NOMO-1 treated with DMSO at 0.1 percent for 48 hours (cell line): ENCODE measurements around the gene PAEP.

ENCODE experiments used
- DNase-seq: peaks from one replicate; lab custom pipeline; 2025; ENCODE audit not compliant: unreplicated experiment; lab: John Stamatoyannopoulos, UW

The PAEP gene

DNA sequence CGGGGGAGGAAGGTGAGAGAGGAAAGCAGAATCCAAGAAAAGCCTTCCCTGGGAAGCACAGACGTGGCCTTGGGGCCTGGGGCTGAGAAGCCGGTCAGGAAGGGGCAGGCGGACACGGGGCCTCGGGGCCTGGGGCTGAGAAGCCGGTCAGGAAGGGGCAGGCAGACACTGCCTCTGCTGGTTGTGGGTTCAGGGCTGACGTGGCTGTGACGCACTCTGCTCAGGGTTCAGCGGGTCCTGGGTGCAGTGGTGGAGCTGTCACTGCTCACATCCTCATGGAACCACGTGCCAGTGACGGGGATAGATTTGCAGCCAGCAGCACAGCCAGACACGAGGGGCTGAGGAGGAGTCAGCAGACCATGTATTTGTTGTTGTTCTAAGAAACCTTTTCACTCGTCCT lies 12.8 kb downstream of the PAEP start:
- DNase-seq: no peak

DNA sequence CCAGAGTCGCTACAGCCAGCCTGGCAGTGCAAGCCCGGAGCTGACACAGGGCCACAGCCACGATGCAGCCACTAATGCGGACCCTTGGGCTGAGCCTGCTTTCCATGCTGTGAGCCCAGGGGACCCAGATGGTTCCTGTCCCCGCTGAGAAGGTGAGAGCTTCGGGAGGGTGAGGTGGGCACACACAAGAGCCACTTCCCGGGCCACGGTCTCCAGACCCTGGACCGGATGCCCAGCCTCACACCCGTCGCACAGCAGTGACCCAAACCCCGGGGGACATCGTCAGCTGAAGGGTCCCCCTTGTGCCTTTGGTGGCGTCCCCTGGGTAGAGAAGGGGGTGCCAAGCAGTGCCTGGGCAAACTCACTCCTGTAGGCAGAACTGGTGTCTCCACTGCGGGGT lies 13.4 kb downstream of the PAEP start:
- no peak for DNase-seq

DNA sequence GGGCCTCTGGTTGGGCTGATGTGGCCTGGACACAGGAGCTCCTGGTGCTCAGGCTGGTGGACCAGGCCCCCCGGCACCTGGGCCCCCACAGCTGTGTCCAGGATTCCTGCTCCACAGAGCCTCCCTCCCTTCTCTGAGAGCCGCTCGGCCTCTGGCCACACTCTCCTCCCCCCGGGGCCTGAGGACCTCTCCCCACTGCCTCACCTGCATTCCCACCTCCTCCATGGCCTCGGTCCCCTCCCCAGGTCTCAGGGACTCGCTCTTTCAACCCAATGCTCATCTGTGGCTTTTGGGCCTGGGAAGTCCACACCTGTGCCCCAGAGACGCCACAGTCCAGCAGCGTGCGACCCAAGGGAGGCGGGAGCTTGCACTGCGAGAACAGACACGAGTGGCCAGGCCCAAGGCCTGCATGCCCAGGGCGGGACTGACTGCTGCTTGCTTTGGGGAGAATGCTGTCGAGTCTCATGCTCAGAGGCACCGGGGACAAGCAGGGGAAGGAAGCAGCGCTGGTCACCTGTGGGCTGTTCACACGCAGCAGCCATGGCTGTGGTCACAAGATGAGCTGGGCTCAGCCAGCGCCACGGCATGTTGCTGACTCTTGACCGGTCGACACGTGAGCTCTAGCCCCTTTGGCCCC lies 14.6 kb downstream of the PAEP start:
- no peak for DNase-seq

DNA sequence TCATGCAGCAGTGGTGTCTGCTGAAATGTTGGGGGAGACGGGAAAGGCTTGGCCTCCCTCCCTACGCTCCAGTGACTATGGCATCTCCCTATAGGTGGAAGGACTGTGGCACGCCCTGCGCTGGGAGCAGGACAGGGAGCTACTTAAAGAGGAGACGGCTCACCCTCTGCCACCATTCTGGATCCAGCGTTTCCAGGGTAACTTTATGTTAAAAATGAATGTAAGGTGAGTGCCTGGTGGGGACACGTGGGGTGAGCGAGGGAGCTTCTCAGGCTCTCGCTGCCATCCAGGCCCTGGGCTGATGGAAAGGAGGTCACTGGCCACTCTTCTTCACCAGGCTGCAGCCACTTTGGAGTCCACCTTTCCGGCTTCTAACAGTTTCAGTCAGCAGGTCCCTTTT lies 15.7 kb downstream of the PAEP start:
- DNase-seq: no peak

DNA sequence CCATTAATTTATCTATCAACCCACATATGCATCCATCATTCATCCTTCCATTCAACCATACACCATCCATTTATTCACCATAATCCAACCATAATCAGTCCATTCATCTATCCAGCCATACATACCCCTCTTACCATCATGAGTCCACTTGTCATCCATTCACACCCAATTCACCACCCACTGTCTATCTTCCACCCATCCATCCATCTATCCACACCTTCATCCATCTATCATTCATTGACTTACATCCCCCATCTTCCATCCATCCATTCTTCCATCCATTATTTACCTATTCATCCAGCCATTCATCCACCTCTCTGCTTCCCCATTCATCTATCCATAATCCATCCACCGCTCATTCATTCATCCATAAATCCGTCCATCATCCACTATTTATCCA lies 17.8 kb downstream of the PAEP start:
- no peak for DNase-seq

DNA sequence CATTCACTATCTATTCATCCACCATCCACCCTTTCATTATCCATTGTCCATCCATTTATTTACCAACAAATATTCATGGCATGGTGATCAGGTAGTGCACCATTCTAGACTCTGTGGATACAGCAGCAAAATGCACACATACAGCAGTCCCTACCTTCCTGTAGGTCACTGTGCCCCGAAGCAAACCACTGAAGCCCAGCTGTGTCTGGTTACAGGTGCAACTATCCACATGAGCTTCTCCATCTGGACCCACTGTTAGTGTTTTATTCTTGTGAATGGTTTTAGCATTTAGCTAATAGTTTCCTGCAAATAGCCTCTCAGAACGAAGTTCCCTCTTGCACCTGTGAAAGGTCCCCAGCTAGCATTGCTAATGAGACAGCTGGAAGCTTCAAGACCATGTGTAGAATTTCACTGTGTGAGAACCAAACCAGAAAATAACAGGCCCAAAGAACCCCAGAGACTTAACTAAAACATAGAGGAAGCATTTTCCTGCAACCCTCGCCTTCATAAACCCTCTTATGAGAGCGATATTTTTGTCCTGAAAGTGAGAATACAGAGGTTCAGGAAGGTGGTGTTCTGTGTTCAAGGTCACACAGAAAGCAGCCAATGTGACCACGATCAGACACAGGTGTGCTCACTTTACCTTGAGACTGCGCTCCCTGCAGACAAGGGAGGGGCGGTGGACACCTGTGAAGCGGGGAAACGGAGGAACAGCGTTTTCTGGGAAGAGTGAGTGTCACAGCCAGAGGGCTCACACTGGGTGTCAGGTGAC lies 18.5 kb downstream of the PAEP start:
- no peak for DNase-seq

DNA sequence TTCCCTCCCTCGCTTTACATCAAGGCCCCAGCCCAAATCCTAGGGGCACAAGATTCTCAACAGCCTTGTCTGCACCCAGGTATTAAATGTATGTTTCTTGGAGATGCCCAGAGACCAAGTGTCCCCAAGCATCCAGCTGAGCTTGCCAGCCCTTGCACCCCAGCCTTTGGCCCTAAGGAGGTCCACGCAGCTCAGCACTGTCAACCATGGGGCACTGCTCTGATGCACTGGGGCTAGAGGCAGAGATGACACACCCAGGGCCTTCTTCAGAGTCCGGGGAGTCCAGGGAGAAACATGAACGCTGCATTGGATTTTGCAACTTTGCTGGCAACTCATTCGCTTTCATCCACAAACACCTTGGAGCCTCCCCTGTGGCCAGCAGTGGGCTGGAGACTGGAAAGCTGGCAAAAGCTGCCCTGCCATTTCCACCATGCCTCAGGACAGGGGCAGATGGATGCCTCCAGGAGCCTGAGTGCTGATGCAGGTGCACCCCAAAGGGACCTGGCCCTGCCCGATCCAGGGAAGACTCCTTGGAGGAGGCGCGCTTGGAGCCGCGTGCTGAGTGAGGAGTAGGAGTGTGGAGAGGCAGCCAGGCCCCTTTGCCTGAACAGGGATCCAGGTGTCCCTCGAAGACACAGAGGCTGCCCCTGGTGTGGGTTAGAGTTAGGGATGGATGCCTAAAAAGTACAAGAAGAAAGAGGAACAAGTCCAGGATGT lies 19.3 kb downstream of the PAEP start:
- no peak for DNase-seq

DNA sequence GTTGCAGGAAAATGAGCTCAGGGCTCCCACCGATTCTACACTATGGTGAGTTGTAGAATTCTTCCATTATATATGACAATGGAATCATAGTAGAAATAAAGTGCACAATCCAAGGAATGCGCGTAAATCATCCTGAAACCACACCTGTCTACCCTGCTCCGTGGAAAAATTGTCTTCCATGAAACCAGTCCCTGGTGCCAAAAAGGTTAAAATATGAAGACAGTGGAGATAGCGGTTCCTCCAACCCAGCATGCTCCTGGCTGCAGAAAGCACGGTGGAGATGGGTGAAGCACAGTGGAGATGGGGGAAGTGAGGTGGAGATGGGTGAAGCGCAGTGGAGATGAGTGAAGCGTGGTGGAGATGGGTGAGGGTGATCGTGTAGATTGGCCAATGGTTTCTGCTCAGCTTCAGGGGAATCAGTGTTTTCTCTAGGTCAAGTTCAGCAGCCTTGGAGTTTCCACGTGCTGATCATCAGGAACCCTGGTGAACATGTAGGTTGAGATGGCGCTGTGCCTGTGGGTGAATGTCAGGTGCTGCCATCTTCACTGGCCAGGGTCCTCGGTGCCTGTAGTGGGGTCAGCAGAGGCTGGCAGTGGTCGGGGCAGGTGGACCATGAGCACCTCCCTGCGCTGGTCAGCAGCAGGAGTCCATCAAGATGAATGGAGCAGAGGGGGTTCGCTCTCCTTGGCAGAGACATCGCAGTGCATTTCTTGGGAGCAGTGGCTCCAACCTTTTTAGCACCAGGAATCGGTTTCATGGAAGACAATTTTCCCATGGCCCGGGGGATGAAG lies 20.3 kb downstream of the PAEP start:
- DNase-seq: no peak

DNA sequence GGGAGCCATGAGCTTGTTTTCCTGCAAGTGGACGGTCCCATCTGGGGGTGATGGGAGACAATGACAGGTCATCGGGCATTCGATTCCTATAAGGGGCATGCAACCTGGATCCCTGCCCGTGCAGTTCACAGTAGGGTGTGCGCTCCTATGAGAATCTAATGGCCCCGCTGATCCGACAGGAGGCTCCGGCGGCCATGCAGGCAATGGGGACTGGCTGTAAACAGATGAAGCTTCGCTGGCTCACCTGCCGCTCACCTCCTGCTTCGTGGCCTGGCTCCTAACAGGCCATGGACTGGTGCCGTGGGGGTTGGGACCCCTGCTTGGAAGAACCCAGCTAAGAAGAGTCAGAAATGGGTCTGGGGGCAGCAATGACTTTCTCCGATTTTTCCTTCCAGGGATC lies 21.0 kb downstream of the PAEP start:
- no peak for DNase-seq

DNA sequence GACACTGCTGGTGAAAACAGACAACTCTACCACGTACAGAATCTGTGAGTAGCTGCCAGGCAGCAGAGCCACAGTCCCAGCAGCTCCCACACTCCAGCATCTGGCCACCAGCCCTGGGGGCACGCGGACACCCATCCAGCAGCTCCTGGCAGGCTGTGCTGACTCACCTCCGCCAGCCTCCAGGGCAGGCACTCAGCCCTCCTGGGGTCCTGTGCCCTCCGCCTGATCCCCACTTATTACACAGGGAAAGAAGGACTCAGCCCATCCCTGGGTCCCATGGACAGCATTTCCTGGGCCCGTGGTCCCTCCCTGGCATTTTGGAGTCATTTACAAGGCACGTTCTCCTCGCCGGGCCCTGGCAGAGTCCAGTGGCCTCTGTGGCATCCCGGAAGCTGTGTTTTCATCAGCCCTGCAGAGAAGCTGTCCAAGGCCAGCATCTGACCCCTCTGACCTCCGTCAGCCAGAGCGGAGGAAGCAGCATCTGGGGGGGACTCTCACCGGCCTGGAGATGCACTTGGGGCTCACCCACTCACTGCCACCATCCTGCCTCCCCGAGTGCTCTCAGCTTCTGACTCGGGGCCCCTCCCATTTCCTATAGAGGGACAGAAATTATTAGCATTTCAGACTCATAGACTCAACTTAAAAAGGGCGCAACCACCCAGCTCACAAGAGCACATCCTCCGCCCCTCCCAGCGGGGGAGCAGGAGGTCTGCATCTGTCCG lies 21.6 kb downstream of the PAEP start:
- DNase-seq: no peak

DNA sequence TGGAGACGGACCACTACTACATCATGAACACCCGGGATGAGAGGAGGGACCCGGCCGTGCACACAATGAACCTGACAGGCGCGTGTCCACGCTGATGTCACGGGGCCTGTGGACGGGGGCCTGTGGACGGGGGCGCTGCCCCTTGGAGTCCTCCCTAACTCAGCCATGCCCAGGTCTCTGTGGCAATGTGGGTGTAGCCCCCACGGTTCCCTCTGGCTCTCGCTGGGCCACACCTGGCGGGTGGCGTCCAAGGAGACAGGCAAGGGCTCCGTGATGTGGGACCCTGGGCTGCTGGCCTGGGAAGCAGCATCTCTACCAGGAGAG lies 22.1 kb downstream of the PAEP start:
- no peak for DNase-seq

DNA sequence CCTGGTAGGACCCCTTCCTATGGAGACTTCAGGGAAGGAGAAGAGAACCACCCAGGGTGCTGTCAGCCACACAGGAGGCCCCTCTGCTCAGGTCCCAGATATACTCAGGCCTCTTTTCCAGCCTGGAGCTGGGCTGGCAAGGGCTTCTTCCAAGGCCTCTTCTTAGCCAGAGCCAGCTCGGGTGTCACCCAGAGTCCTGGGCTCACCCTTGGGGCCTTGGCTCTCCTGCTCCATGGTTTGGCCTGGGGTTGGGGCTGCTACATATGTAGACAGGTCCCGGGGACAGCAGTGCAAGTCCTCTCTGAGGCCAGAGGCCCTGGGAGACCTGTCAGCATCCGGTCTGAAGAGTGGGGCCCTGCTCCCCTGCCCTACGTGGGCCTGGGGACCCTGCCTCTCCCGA lies 22.8 kb downstream of the PAEP start:
- no peak for DNase-seq

DNA sequence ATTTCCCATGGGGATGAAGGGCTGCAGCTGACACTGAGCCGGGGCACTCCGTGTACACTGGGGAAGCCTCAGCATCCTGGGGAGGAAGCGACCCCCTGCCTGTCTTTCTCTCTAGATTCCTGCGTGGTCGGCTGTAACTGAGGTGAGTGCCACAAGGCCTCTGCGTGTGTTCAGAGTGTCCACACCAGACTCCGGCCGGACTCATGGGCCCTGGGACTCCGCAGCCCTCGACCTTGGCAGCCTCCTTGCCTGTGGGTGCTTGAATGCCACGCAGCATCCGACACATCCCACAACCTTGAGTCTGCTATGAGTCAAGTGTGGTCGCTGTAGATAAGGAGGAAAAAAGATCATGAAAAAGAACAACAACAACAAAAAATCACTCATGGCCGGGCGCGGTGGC lies 23.4 kb downstream of the PAEP start:
- no peak for DNase-seq

DNA sequence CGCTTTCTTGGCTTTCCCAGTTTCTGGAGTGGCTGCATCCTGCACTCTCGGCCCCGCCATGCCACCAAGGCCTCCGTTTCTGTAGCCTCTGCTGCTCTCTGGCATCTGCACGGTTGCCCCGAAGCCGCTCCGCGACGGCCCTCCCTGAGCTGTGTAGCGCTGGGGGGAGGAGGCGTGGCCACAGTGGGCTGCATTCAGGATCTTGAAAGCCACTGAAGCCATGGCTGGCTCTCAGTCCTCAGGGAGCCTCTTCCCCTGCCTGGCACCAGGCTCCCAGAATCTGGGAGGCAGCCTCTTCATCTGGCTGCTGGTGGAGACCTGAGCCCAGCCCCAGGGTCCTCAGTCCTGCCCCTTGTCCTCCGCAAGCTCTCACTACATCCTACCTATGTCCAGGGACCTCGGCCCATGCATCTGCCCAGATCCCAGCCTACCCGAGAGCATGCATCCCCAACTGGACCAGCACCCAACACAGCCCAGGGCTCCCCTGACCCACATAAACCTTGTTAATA lies 25.1 kb downstream of the PAEP start:
- DNase-seq: no peak

DNA sequence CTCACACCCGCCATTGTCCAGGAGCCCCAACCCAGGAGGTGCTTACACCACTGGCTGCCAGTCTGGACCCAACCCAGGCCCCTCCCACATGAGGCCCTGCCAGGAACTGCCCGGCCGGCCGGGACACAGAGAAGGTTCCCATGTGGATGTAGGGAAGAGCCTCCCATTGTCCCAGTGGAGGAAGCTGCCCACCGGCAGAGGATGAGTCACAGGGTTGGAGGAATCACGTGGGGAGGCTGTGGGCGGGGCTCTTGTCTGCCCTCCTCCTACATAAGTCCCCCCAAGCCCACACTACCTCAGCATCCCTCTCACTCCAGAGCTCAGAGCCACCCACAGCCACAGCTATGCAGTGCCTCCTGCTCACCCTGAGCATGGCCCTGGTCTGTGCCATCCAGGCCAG lies 26.1 kb downstream of the PAEP start:
- DNase-seq: no peak

DNA sequence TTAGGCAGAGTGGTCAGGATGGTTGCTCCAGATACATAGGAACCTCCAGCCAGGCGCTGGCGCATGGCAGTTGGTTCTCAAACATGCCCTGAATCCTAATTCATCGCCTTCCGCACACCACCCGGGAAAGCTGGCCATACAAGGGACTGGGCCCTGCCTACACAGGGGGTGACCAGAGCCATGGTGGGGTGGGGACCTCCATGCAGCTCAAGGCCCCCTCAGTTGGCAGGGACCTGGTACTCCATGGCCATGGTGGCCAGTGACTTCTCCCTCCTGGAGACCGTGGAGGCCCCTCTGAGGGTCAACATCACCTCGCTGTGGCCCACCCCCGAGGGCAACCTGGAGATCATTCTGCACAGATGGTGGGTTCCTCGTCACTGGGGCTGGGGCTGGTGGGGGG lies 26.8 kb downstream of the PAEP start:
- DNase-seq: no peak

DNA sequence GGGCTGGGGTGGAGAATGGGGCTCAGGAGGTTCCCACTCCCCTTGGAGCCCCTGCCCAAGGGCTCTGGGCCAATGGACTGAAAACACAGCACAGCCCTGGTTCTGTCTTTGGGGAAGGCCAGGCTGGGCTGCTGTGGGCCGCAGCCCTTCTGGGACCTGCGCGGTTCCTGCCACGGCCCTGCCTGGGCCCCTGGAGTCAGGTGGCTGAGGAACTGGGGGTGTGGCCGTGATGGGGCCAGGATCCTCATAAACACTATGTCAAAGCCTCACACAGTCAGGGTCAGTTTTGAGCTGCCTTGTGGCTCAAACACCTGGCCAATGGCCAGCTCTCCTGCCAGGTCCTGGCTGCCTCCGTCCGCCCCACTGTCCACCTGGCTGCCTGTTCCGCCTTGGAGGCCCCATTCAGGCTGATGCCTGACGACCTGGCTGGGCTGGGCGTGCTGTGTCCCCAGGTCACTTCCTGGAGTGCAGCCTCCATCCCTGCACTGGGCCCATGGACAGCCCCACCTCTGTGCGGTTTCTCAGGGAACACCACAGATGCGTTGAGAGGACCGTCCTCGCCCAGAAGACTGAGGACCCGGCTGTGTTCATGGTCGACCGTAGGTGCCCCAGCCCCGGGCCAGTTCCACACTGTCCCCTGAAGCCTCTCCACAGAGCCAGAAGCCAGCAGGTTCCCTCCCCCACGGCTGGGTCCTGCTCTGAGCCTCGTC lies 27.5 kb downstream of the PAEP start:
- DNase-seq: no peak

DNA sequence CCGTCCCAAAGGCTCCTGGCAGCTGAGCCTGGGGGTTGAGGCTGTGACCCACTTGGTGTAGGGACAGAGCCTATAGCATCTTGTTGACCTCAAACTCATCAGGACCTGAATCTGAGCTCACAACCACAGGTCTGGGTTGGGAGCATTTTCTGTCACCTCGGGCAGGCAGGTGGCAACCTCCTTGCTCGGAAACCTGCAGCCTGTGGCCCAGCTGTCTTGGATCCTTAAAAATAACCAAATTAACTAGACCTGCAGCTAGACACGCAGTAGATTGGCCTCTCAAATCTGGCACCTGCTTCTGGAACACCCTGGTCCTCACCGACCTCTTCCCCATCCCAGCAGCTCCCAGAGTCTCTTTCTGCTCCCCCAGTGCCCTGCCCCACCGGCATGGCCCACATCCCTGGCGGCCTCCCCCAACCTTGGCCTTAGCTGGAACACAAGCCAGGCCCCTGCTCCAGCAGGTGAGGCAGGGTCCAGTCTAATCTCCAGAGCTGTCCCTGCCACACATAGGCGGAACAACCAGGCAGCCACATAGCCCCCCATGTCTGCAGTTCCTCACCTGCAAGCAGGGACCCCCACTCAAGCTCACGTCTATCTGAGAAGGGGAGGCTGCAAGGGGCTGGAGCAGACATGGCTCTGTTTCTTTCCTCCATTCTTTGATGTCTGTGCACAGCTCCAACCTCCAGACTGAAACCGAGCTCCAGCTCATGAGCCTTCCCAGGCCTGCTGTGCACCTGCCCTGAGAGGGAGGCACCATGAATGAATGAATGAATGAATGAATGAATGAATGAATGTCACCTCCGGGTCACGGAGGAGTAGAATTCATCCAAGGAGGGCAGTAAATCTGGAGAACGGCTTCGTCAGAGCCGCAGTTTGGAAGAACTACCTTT lies 28.3 kb downstream of the PAEP start:
- no peak for DNase-seq

DNA sequence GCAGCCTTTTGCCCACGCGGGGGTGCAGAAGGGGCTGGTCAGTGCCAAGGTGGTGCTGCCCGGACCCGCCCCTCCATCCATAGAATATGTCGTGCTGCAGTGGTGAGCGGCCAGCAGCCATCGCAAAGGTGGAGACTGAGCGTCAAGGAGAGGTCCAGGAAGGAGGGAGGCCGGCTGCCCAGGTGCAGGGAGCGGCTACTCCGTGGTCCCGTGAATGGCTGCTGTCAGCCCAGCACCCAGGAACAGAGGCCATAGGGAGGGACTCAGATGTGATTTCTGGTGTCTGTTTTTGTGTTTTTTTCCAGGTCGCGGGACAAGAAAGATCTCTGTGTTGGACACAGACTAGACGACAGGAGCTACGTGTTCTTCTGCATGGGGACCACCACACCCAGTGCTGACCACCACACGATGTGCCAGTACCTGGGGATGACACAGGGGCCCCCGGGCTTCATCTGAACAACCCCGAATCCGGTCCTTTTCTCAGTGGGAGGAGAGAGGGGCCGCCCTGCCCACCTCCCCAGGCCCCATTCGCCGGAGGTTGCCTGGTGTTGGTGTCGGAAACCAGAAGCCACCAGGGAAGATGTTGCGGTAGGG lies 29.0 kb downstream of the PAEP start:
- DNase-seq: no peak
